Endothelial cell of umbilical vein (primary cell): ENCODE data around the gene CLEC16A. TPM values are rescaled to one million over a fixed set of nuclear protein-coding genes. Genes with fewer than 3 reads are reported as not detected.

Experiments
- BruUV-seq: library from RNA; stranded (reverse); fragments of 400-500 nt; replicated peaks from 2 replicates; lab custom pipeline; 2021; lab: Mats Ljungman, UMichigan
- CTCF ChIA-PET: fragments of 300-600, 350-600 bp; sonication (Branson Sonifier 250); formaldehyde crosslinking; loops from one replicate; lab custom pipeline; 2021; ENCODE audit warnings: antibody characterized with exemption, inconsistent platforms; lab: Charles Lee
- POLR2A ChIA-PET: fragments of 300-600, 350-600 bp; sonication (Branson Sonifier 250); formaldehyde crosslinking; loops from one replicate; lab custom pipeline; 2021; ENCODE audit warnings: antibody characterized with exemption, inconsistent platforms; lab: Charles Lee
- DNase-seq: peaks from one replicate; pipeline ENCODE4 v3.0.0-alpha.2; 2011; ENCODE audit warnings: low read depth, low spot score
- FAIRE-seq: peaks from 2 replicates; lab custom pipeline; 2011; peaks lifted over from hg19 to GRCh38; lab: Jason Lieb, UNC
- H2AFZ ChIP-seq: 2 replicates; pipeline ENCODE4 v1.6.0; 2012; ENCODE audit warnings: low read depth, low read length, control low read depth, inconsistent platforms
- H3K27ac ChIP-seq: 2 replicates; pipeline ENCODE4 v1.5.1; 2011; ENCODE audit warnings: low read depth, mild to moderate bottlenecking, control low read depth, low read length, moderate library complexity; ENCODE audit not compliant: insufficient read depth
- H3K27me3 ChIP-seq, 2 experiments: 2 replicates each; pipeline versions ENCODE4 v1.6.0 to v1.6.1; 2011; ENCODE audit warnings: low read length in 2 of 2, mixed read lengths in 1 of 2; ENCODE audit not compliant: control insufficient read depth in 2 of 2, insufficient read depth in 2 of 2
- H3K36me3 ChIP-seq, 2 experiments: 2 replicates in 1 of 2; 3 replicates in 1 of 2; pipeline ENCODE4 v1.5.1; 2011; ENCODE audit warnings: low read length in 2 of 2, mild to moderate bottlenecking in 1 of 2, moderate library complexity in 1 of 2; ENCODE audit not compliant: control insufficient read depth in 2 of 2, insufficient read depth in 2 of 2; ENCODE audit errors: extremely low read depth in 1 of 2
- H3K4me1 ChIP-seq: 3 replicates; pipeline ENCODE4 v1.5.1; 2011; ENCODE audit warnings: mild to moderate bottlenecking, low read length; ENCODE audit not compliant: control insufficient read depth, insufficient read depth; ENCODE audit errors: extremely low read depth
- H3K4me2 ChIP-seq: 2 replicates; pipeline ENCODE4 v1.6.1; 2011; ENCODE audit warnings: low read length, control low read depth, mixed read lengths; ENCODE audit not compliant: insufficient read depth
- H3K4me3 ChIP-seq, 3 experiments: fragments of 200-600 bp in 1 of 3; sonication (generic), shearing (Covaris generic) in 1 of 3; replicated peaks in 1 of 3; 2 replicates each; pipeline ENCODE4 v1.5.1; 2011 to 2016; ENCODE audit warnings: control low read depth in 3 of 3, low read length in 3 of 3, mild to moderate bottlenecking in 2 of 3, inconsistent platforms in 1 of 3, low read depth in 1 of 3, moderate library complexity in 1 of 3; ENCODE audit not compliant: insufficient read depth in 1 of 3
- H3K79me2 ChIP-seq: 2 replicates; pipeline ENCODE4 v1.6.0; 2012; ENCODE audit warnings: low read length, inconsistent platforms; ENCODE audit not compliant: control insufficient read depth, insufficient read depth
- H3K9ac ChIP-seq: replicated peaks from 2 replicates; pipeline ENCODE3; 2011; ENCODE audit warnings: low read length, control low read depth; ENCODE audit not compliant: insufficient read depth; ENCODE audit errors: extremely low read depth
- H3K9me1 ChIP-seq: replicated peaks from 3 replicates; pipeline ENCODE4 v1.6.0; 2011; ENCODE audit warnings: mild to moderate bottlenecking, low read length; ENCODE audit not compliant: control insufficient read depth, insufficient read depth; ENCODE audit errors: extremely low read depth
- H3K9me3 ChIP-seq: replicated peaks from 2 replicates; pipeline ENCODE4 v1.5.1; 2012; ENCODE audit warnings: low read length, inconsistent platforms; ENCODE audit not compliant: control insufficient read depth, insufficient read depth
- H4K20me1 ChIP-seq: replicated peaks from 2 replicates; pipeline ENCODE3; 2011; ENCODE audit warnings: mild to moderate bottlenecking, low read length; ENCODE audit not compliant: control insufficient read depth, insufficient read depth; ENCODE audit errors: extremely low read depth
- CTCF ChIP-seq, 2 donors: IDR thresholded peaks; 1 replicate in 1 of 2; 2 replicates in 1 of 2; pipeline ENCODE4 v1.5.1; 2011; ENCODE audit warnings: low read length in 2 of 2, mild to moderate bottlenecking in 2 of 2, moderate library complexity in 2 of 2, control low read depth in 1 of 2, inconsistent platforms in 1 of 2, low read depth in 1 of 2; ENCODE audit not compliant: insufficient read depth in 1 of 2; ENCODE audit errors: extremely low read depth in 1 of 2
- EZH2 ChIP-seq: IDR thresholded peaks from 2 replicates; pipeline ENCODE4 v1.6.1; 2012; ENCODE audit warnings: borderline replicate concordance, low read depth, mild to moderate bottlenecking, moderate library complexity, low read length, inconsistent platforms; ENCODE audit not compliant: severe bottlenecking
- FOS ChIP-seq: IDR thresholded peaks from 2 replicates; pipeline ENCODE4 v1.6.1; 2011; ENCODE audit warnings: mild to moderate bottlenecking, low read length, moderate library complexity, borderline replicate concordance; ENCODE audit not compliant: insufficient read depth
- GATA2 ChIP-seq: IDR thresholded peaks from 2 replicates; pipeline ENCODE4 v1.7.0; 2011; ENCODE audit warnings: low read depth, mild to moderate bottlenecking, moderate library complexity, mixed read lengths, low read length; ENCODE audit not compliant: insufficient read length, insufficient read depth
- JUN ChIP-seq: IDR thresholded peaks from 2 replicates; pipeline ENCODE4 v1.6.1; 2011; ENCODE audit warnings: borderline replicate concordance, low read depth; ENCODE audit not compliant: insufficient read length, insufficient read depth
- MAX ChIP-seq: IDR thresholded peaks from 2 replicates; pipeline ENCODE4 v1.6.1; 2011; ENCODE audit not compliant: insufficient read depth, insufficient read length
- MYC ChIP-seq: IDR thresholded peaks from one replicate; pipeline ENCODE4 v1.6.1; 2011; ENCODE audit warnings: mild to moderate bottlenecking, low read depth, low read length
- POLR2A ChIP-seq: IDR thresholded peaks from 2 replicates; pipeline ENCODE4 v1.6.1; 2012; ENCODE audit warnings: low read depth, mild to moderate bottlenecking, control low read depth, low read length
- POLR2AphosphoS5 ChIP-seq: IDR thresholded peaks from 2 replicates; pipeline ENCODE4 v1.6.1; 2012; ENCODE audit warnings: low read depth, mild to moderate bottlenecking, control low read depth, low read length, moderate library complexity; ENCODE audit not compliant: insufficient read depth
- dilution Hi-C: fragments of 300-500 bp; cut with MboI; formaldehyde crosslinking; loops from one replicate; pipeline ENCODE4 v1.15.0; 2019; ENCODE audit warnings: low sequenced_read_pairs; ENCODE audit not compliant: extremely low pct_ligation_motif_present
- intact Hi-C: fragments of 100-400 bp; cut with micrococcal nuclease; formaldehyde crosslinking; loops from one replicate; pipeline ENCODE4 v1.10.0; 2022
- polyA plus RNA-seq, 4 experiments: library from polyadenylated mRNA; depleted of rRNA in 3 of 4; stranded (reverse) in 3 of 4; unstranded in 1 of 4; fragments of >200 nt; gene quantifications; 2 replicates each; pipeline versions ENCODE4 v1.2.1 to v1.2.3, GENCODE V29; 2011 to 2012; ENCODE audit warnings: missing spikeins in 1 of 4
- total RNA-seq: library from RNA; stranded (reverse); gene quantifications from 2 replicates; pipeline ENCODE4 v1.2.3, GENCODE V29; 2021

Gene CLEC16A
- total and polyA plus RNA-seq, 2 donors (not counting 3 experiments of a cell fraction or from before 2014, with no cell fraction given), result 11.4 to 23.3 TPM

- intact Hi-C loops, result no loop called here
- Histone ChIP-seq H3K4me2 (no peak overlapping the region), H3K4me3 (no peak overlapping the region), H4K20me1 (no peaks in the 10 kb centered on the region), H3K9me1 (no peaks in the 10 kb centered on the region), H2AFZ (no peak overlapping the region), H3K79me2 (no peaks in the 10 kb centered on the region), H3K4me1 (no peaks in the 10 kb centered on the region), H3K9me3 (no peaks in the 10 kb centered on the region), H3K27me3 (no peaks in the 10 kb centered on the region), H3K27ac (no peak overlapping the region), H3K36me3 (no peaks in the 10 kb centered on the region), H3K9ac (no peak overlapping the region)
- no peak for DNase-seq
- dilution Hi-C loops, result no loop called here
- POLR2A ChIA-PET, result interaction anchor here (0.6 kb wide), 1 partner anchor 12 kb away, joined by 5 read pairs; no protein-coding TSS in a partner anchor
- CTCF ChIA-PET, result interaction anchor here (1.0 to 1.8 kb wide), 4 partner anchors 9 to 168 kb away, joined by 3 to 6 read pairs (median 4); partner anchors contain the start of gene SOCS1
- no TSS peak for BruUV-seq
- FAIRE-seq, result no peak
- TF ChIP-seq POLR2AphosphoS5, result no peak
- no peak for TF ChIP-seq FOS
- no peak for TF ChIP-seq MAX
- TF ChIP-seq MYC, result no peak
- TF ChIP-seq EZH2, result no peak
These were observed 143.3 kb downstream of the CLEC16A start for GRCh38 chr16:11087691-11088073.

GRCh38 chr16:11088074-11088730, 143.8 kb downstream of the CLEC16A start:
- no peak overlapping the region for H3K4me3 ChIP-seq
- no peaks in the 10 kb centered on the region for H3K9me3 ChIP-seq
- H2AFZ ChIP-seq, result no peak overlapping the region
- H4K20me1 ChIP-seq, result no peaks in the 10 kb centered on the region
- CTCF ChIA-PET, result interaction anchor here (1.0 to 1.8 kb wide), 2 partner anchors 9 to 12 kb away, joined by 4 to 6 read pairs; no protein-coding TSS in a partner anchor
- dilution Hi-C loops, result no loop called here
- H3K9ac ChIP-seq, result no peak overlapping the region
- H3K4me1 ChIP-seq, result no peaks in the 10 kb centered on the region
- no peak for TF ChIP-seq POLR2A
- no peak for TF ChIP-seq MYC
- no peak for TF ChIP-seq MAX
- TF ChIP-seq POLR2AphosphoS5, result no peak
- no peak for TF ChIP-seq CTCF (IDR thresholded peaks at IDR 0.05; ENCODE audit: extremely low read depth in 1 of 2, insufficient read depth in 1 of 2, low read depth in 1 of 2, low read length in 2 of 2)
- no peak for TF ChIP-seq EZH2
- no peak for TF ChIP-seq JUN
- no peak for TF ChIP-seq FOS
- TF ChIP-seq GATA2, result no peak
- no peaks in the 10 kb centered on the region for H3K27me3 ChIP-seq
- no peaks in the 10 kb centered on the region for H3K9me1 ChIP-seq
- no peaks in the 10 kb centered on the region for H3K79me2 ChIP-seq
- H3K36me3 ChIP-seq, result no peaks in the 10 kb centered on the region
- DNase-seq, result no peak
- no peak overlapping the region for H3K4me2 ChIP-seq
- H3K27ac ChIP-seq, result no peak overlapping the region
- POLR2A ChIA-PET, result interaction anchor here (0.6 kb wide), 1 partner anchor 13 kb away, joined by 5 read pairs; no protein-coding TSS in a partner anchor
- no peak for FAIRE-seq
- intact Hi-C loops, result no loop called here
- BruUV-seq, result no TSS peak
